DMS153 treated with DMSO at 0.1 percent for 48 hours (cell line): ENCODE data around the gene FOXR2.

ENCODE experiments used
- DNase-seq: peaks from one replicate; lab custom pipeline; 2025; ENCODE audit not compliant: unreplicated experiment; lab: John Stamatoyannopoulos, UW

FOXR2 gene

GRCh38 chrX:55623100-55623499 lies at the start of gene FOXR2:
TSS of gene FOXR2 (plus strand) at chrX:55623400. CDS start at chrX:55623712, 312 bp downstream.
- DNase-seq, result no peak

- DNase-seq, result no peak
These were observed 44.1 kb upstream of the FOXR2 start for GRCh38 chrX:55579115-55579514.

GRCh38 chrX:55582447-55582846 lies 40.8 kb upstream of the FOXR2 start:
- no peak for DNase-seq

GRCh38 chrX:55593296-55593695 lies 29.9 kb upstream of the FOXR2 start:
- DNase-seq, result no peak

- no peak for DNase-seq
These were observed 29.4 kb upstream of the FOXR2 start for GRCh38 chrX:55593756-55594257.

- DNase-seq, result no peak
These were observed 24.9 kb upstream of the FOXR2 start for GRCh38 chrX:55598333-55598732.

GRCh38 chrX:55619547-55619946 lies 3.7 kb upstream of the FOXR2 start:
- DNase-seq, result no peak

- no peak for DNase-seq
These were observed 1.2 kb downstream of the FOXR2 start for GRCh38 chrX:55624403-55624802.

- DNase-seq, result no peak
These were observed 12.9 kb downstream of the FOXR2 start for GRCh38 chrX:55636109-55636508.

- no peak for DNase-seq
These were observed 15.7 kb downstream of the FOXR2 start for GRCh38 chrX:55638933-55639332.

- no peak for DNase-seq
These were observed 17.7 kb downstream of the FOXR2 start for GRCh38 chrX:55640854-55641253.

- DNase-seq, result no peak
These were observed 25.2 kb downstream of the FOXR2 start for GRCh38 chrX:55648434-55648833.

GRCh38 chrX:55659931-55660330 lies 36.7 kb downstream of the FOXR2 start:
- no peak for DNase-seq

GRCh38 chrX:55663584-55663983 lies 40.4 kb downstream of the FOXR2 start:
- no peak for DNase-seq

- no peak for DNase-seq
These were observed 44.9 kb downstream of the FOXR2 start for GRCh38 chrX:55668084-55668483.
